HCT116 (cell line): ENCODE data around the gene HLA-DMA. TPM values are rescaled to one million over a fixed set of nuclear protein-coding genes. Genes with fewer than 3 reads are reported as not detected.

Source experiments
- CTCF ChIP-seq, 3 experiments: fragments of 200-600 bp in 1 of 3; sonication (generic) in 1 of 3; IDR thresholded peaks in 2 of 3; conservative IDR thresholded peaks in 1 of 3; 2 replicates each; pipeline ENCODE4 v1.5.1; 2012 to 2017; ENCODE audit warnings: low read depth in 2 of 3, low read length in 2 of 3, antibody characterized with exemption in 1 of 3, borderline replicate concordance in 1 of 3, control low read depth in 1 of 3, mild to moderate bottlenecking in 1 of 3, mixed read lengths in 1 of 3, mixed run types in 1 of 3, moderate library complexity in 1 of 3; ENCODE audit not compliant: insufficient read depth in 1 of 3
- ELF1 ChIP-seq: IDR thresholded peaks from 2 replicates; pipeline ENCODE4 v1.6.1; 2012; ENCODE audit warnings: low read depth, borderline replicate concordance
- MAX ChIP-seq: IDR thresholded peaks from 2 replicates; pipeline ENCODE4 v1.6.1; 2012
- POLR2AphosphoS5 ChIP-seq: IDR thresholded peaks from 2 replicates; pipeline ENCODE4 v1.6.1; 2011; ENCODE audit warnings: mild to moderate bottlenecking, low read depth, low read length, moderate library complexity
- REST ChIP-seq: IDR thresholded peaks from 2 replicates; pipeline ENCODE4 v1.6.1; 2012; ENCODE audit warnings: low read depth
- TCF7L2 ChIP-seq: IDR thresholded peaks from 2 replicates; pipeline ENCODE4 v1.7.0; 2011; ENCODE audit warnings: borderline replicate concordance, inconsistent platforms; ENCODE audit not compliant: insufficient read depth, insufficient read length; ENCODE audit errors: extremely low read depth
- ZNF274 ChIP-seq: fragments of 200-500 bp; sonication (Bioruptor generic); IDR thresholded peaks from 2 replicates; pipeline ENCODE4 v1.6.1; 2014; ENCODE audit warnings: mild to moderate bottlenecking, low read depth, low read length, inconsistent platforms
- total RNA-seq: library from RNA; stranded (reverse); gene quantifications from one replicate; pipeline ENCODE4 v1.2.1, GENCODE V29; 2021; ENCODE audit not compliant: unreplicated experiment

The HLA-DMA gene
- total RNA-seq, 1 experiment from 2014 or later = 12.1 TPM

- no peak for TF ChIP-seq REST
- no peak for TF ChIP-seq CTCF (IDR thresholded peaks at IDR 0.05 in 2 of 3, conservative IDR thresholded peaks at IDR 0.05 in 1 of 3; ENCODE audit: borderline replicate concordance in 1 of 3, insufficient read depth in 1 of 3, low read depth in 2 of 3, low read length in 2 of 3)
- TF ChIP-seq MAX = no peak
- TF ChIP-seq ZNF274 = no peak
- TF ChIP-seq ELF1 = no peak
- no peak for TF ChIP-seq POLR2AphosphoS5
- TF ChIP-seq TCF7L2 = no peak
Measured at GRCh38 chr6:32976334-32977069, 23.6 kb upstream of the HLA-DMA start (continued).
